Posterior vena cava (tissue), 2 donors: ENCODE data around the gene IVL. TPM values are rescaled to one million over a fixed set of nuclear protein-coding genes. Genes with fewer than 3 reads are reported as not detected.

Experiments
- DNase-seq: peaks from one replicate; pipeline ENCODE4 v3.0.0-alpha.2; 2020; ENCODE audit warnings: low spot score
- intact Hi-C, 2 donors: fragments of 100-400 bp; cut with DNase I; formaldehyde crosslinking; loops; one replicate each; pipeline versions ENCODE4 v1.14.1 to v1.14.2; 2022 to 2023
- total RNA-seq, 2 donors: library from RNA; stranded (reverse); fragmentation: NEBNext Ultra II Directional; extraction: Animal tissue kit (Norgen Biotek cat#: 25700); gene quantifications; one replicate each; pipeline ENCODE4 v1.2.1, GENCODE V29; 2021
- donor health status: DM: yes; HTN: yes; CAD: no.
- donor health status: DM: yes; HTN: yes; CAD: no.

Gene IVL
- total RNA-seq, 2 donors from 2014 or later, result not detected

DNA sequence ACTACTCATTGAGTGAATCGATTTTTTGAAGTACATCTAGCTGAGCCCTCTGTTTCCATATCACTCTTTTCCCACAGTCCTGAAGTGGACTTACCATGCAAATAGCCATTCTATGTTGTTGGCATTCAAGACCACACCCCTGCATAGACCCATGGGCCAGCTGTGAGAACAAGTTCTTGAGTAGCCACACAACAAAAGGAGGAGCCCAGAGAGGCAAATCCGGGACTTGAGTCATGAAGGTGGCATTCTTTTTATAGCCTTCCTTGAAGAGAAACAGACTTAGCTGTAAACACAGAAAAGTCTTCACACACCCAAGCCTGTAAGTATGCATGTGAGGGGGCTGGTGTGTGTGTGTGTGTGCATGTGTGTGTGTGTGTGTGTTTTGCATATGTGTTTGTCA lies 24.9 kb downstream of the IVL start:
- DNase-seq, result no peak
- intact Hi-C loops, result no loop called here

DNA sequence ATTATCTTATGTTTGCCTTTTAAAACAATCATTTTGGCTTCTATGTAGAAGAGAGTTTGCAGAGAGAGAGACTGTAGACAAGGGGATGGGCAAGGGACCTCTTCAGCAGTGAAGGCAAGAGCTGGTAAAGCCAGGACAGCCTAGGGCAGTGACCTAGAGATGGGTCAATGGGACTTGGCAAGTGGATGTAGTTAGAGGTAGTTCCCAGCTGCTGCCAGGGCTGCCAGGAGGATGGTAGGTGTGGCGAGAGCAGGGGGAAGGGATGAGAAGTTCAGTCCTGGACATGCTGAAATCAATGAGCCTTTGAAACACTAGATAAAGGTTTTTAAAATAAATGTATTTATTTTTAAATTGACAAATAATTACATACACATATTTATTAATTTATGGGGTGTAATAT lies 32.3 kb downstream of the IVL start:
- no peak for DNase-seq
- intact Hi-C loops, result no loop called here

DNA sequence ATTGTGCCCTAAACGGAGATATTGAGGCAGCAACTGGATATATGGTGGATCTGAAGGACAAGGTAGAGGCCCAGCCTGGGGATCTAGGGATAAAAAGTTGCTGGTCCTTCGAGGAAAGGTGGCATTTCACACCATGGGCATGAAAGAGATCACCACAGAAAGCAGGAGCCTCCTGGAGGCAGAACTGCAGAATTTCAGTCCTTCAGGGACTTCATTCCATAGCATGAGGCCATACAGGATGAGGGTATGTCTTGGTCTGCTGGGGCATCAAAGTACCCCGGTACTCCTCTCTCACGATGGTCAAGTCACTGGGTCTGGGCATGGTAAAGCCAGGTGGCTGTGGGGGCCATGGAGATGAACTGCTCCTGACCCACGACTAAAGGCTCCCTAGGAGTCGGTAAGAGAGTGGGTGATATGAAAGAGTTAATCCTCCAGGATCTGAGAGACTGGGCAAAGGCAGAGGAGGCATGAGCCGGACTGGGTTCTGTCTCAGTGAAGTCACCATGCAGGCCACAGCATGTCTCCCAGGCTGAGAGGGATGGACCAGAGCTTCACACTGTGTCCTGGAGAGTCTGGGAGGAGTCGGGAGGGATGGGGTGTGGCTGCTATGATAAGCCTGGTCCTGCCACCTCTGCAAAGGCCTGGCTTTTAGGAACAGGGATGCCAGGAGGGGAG lies 32.8 kb downstream of the IVL start:
- intact Hi-C loops, result no loop called here
- DNase-seq, result no peak

DNA sequence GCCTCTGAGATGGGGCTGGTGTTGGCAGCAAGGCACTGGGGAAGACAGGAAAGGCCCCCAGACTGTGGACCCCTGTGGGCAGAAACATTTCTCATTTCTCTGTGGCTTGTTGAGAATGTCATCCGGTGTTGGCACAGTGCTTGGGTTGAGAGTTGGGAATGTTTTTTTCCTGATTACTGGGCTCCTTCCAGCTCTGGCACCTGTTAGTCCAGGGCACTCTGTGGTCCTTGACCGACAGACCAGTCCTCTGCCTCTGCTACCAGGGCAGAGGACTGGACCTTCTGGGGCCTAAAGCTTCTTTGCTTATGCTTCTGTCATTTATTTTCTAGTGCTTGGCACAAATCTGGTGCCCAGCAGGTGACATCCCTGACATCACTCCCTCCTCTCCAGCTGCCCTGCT lies 33.8 kb downstream of the IVL start:
- intact Hi-C loops, result no loop called here
- no peak for DNase-seq

DNA sequence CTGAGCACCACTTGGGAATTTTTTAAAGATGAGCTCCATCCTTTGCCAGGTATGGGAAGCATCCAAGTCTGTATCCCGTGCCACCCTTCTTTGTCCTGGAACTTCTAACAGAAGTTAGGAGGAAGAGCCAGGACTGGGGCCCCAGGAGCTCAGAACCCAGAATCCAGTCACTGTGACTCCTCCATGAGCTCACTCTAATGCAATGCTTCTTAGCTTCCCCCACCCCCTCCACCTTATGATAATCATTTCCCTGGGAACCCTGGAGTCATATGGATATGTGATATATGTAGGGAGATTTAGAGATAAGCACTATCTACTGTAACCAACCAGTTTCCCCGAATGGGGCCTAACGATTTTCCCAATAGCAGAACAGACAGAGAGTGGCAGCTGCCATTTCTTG lies 37.9 kb downstream of the IVL start:
- DNase-seq, result no peak
- intact Hi-C loops, result no loop called here

DNA sequence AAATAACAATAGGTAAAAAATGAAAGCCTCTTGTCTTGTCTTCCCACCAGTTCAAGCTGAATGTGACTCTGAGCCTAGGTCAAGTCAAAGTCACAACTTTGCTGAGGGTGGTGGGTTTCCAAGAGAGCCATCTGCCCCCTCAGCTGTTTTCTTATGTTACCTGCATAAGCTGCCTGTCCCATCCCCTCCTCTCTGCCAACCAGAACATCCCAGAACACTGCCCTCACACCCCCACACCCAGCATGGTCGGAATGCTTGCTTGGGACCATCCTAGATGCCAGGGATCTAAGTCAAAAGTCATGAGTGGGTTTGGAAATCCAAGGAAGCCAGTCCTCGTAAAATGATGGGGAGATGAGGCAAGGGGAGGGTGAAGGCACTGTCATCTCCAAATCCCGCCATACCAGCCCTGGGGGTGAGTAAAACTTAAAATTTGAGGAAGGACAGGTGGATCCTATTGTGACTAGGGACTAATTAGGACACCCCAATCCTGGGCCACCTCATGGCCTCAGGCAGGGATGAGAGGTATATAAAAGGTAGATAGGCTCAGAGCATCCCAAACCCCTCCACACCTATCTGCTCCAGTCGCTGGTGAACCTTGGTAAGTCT lies 38.4 kb downstream of the IVL start, which contains the start of gene SPRR5:
Gene SPRR5, plus strand, starts transcription at position 556 of the 606 bp plus-strand sequence. CDS start 1,349 bp downstream, outside the sequence.
- DNase-seq, result no peak
- intact Hi-C loops, result no loop called here

DNA sequence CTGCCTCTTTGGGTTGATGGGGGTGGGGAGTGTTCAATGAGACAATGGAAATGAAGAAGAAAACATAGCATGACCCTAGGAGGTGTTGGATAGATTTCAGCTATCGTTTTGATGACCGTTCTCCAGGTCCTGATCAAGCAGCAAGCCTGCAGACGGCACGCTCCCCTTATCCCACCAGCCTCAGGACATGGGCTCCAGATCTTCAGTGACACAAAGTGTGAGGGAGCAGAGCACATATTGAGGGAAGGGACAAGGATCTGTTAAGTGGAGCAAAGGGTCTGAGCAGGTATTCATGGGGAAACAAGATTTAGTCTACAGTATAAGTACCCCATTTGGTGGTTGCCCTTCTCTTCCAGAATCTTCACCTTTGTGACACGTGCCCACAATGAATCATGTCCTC lies 43.4 kb downstream of the IVL start:
- DNase-seq, result no peak
- intact Hi-C loops, result no loop called here

DNA sequence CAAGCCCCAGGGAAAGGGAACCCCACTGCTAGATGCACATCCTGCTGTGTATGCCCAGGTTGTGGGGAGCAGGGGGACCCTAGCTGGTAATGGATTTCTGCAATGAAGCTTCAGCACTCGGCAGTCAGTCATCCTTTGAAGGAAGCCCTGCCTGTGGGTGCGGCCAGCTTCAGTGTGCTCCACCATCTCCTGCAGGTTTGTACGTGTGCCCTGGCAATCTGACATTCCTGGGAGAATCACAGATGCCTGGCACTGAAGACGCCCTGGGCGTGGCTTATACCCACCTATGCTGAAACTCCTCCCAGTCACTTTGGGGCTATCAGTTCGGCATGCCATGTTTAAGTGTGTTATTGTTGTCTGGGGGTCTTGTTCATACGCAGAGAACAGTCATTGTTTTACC lies 45.4 kb downstream of the IVL start:
- intact Hi-C loops, result no loop called here
- DNase-seq, result no peak

DNA sequence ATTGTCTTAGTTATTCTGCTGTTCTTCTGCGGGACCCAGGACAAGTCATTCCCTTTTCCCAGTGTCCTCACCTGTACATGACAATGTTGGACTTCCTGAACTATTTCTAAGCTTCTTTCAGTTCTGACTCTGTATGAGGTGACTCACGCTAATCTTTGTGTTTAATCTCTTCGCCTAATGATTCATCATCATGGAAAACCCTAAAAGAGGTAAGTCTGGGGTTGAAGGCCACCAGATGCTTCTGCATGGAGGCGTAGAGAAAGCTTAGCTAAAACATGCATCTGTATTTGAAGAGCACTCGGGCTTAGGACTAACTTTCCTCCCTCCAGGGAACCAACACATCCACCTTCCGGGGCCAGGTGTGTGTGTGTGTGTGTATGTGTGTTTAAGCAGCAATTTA lies 46.1 kb downstream of the IVL start:
- intact Hi-C loops, result no loop called here
- no peak for DNase-seq

DNA sequence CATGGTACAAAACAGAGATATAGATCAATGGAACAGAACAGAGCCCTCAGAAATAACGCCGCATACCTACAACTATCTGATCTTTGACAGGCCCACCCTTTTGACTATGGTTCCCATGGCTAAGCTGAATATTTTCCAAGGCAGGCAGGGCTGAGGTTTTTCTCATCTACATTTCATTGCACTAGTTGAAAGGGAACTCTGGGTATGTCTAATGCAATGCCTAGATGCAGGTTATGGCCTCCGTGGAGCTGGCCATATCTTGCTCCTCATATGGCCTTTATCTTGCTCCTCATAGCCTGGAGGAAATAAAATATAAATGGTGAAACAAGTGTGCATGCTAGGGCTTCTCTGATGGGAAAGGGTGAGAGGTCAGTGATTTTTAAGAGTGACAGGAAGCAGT lies 49.2 kb downstream of the IVL start:
- intact Hi-C loops, result no loop called here
- DNase-seq, result no peak

DNA sequence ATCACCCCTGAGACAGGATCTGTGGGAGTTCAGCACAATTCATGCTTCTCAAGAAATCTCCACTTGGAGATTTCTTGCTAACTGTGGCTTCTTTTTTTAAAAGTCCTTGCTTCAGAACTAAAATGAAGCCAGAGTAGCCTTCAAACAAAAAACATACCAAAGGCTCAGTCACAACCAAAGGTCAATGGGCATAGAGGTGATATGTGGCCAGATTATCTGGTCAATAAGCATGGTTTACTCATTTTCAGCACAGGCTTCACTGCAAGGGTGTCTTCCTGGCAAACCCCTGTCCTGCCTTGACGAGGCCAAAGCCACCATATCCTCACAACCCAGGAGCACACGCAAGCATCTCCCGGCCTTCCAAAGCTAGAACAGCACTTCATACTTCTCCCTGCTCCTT lies 50.9 kb downstream of the IVL start:
- DNase-seq, result no peak
- intact Hi-C loops, result no loop called here

DNA sequence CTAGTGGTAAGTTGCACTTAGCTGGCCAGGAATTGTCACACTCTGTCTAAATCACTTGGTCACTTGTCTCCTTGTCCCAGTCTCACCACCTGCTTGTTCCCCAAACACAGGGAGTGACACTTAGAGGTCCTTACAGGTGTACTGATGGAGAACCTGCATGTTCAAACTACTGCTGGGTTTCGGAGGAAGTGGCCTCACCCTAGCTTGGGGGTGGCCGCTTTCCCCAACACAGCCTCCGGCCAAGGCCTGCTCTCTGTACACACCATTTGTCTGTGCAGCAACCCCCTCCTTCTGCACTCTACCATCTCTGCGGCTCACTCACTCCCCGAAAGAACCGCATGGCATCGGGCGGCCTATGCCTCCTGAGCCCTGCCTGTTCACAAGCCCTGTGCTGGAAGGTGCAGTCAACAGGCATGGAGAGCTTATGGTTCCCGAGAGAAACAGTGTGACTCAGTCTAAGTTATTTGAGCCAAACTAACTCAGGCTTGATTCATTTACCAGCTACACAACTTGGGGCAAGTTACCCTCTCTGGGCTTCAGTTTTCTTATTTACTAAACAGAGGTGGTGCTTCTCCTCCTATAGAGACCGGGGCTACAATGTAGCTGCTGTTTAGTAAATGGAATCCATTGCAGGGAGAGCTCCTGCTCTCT lies 51.6 kb downstream of the IVL start:
- intact Hi-C loops, result no loop called here
- DNase-seq, result no peak

DNA sequence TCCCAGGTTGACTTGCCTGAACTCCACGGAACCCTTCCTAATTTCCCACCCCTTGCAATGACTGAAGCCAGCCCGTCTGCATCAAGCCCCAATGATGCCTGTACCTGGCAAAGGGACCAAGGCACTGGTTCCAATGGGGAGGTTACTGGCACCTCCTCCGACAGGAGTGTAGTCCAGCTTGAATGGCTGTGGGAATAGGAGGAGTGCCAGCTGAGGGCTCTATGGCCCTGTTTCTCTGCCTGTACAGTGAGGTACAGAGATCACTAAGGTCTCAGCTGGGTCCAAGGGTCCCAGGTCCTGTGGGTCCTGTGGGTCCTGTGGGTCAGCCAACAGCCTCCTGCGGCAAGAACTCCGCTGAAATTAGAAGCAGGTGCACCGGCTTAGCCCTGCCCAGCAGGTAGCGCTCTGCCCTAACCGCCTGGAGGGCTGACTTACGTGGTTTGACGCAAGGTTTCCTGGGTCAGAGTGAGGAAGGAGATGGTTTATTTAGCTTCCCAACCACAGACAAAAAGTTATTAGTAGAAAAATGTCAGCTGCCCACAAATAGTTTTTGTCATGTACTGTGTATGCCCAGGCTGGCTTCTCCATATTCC lies 52.2 kb downstream of the IVL start:
- intact Hi-C loops, result no loop called here
- no peak for DNase-seq

Other genes with a start within 250 kb of the IVL start
- gene LCE2D, start 245.2 kb upstream of the IVL start, total RNA-seq, result not detected
- not detected for gene LCE2C, start 233.3 kb upstream of the IVL start, total RNA-seq
- gene LCE2B, start 222.4 kb upstream of the IVL start, total RNA-seq, result not detected
- gene LCE2A, start 210.2 kb upstream of the IVL start, total RNA-seq, result not detected
- gene LCE4A, start 200.4 kb upstream of the IVL start, total RNA-seq, result not detected
- gene KPRP, start 150.5 kb upstream of the IVL start, total RNA-seq, result not detected
- gene LCE1F, start 133.4 kb upstream of the IVL start, total RNA-seq, result not detected
- gene LCE1E, start 122.3 kb upstream of the IVL start, total RNA-seq, result not detected
- not detected for gene LCE1D, start 111.8 kb upstream of the IVL start, total RNA-seq
- not detected for gene LCE1C, start 101.9 kb upstream of the IVL start, total RNA-seq
- gene LCE1B, start 96.6 kb upstream of the IVL start, total RNA-seq, result not detected
- gene LCE1A, start 81.1 kb upstream of the IVL start, total RNA-seq, result not detected
- gene LCE6A, start 65.7 kb upstream of the IVL start, total RNA-seq, result not detected
- not detected for gene LCE7A, start 48.5 kb upstream of the IVL start, total RNA-seq
- not detected for gene SMCP, start 30.2 kb upstream of the IVL start, total RNA-seq
- gene SPRR5, start 38.7 kb downstream of the IVL start, total RNA-seq, result not detected
- not detected for gene SPRR4, start 62.1 kb downstream of the IVL start, total RNA-seq
- gene SPRR1A, start 75.5 kb downstream of the IVL start, total RNA-seq, result not detected
- gene SPRR3, start 93.2 kb downstream of the IVL start, total RNA-seq, result not detected
- not detected for gene SPRR1B, start 122.7 kb downstream of the IVL start, total RNA-seq
- not detected for gene SPRR2D, start 132.6 kb downstream of the IVL start, total RNA-seq
- not detected for gene SPRR2A, start 149.0 kb downstream of the IVL start, total RNA-seq
- not detected for gene SPRR2B, start 163.1 kb downstream of the IVL start, total RNA-seq
- not detected for gene SPRR2E, start 186.0 kb downstream of the IVL start, total RNA-seq
- 1 to 10 TPM in 1 of 2 donors, not detected in 1; 1.9 TPM for gene SPRR2F, start 205.0 kb downstream of the IVL start, total RNA-seq
- gene SPRR2G, start 242.3 kb downstream of the IVL start, total RNA-seq, result not detected